GM06990 (cell line): ENCODE measurements around the gene CEP95.
A peak's percentile ranks its signal among the peaks of the same experiment; 100 is the strongest.

Source experiments
- DNase-seq: peaks from one replicate; pipeline ENCODE4 v3.0.0-alpha.2; 2011; ENCODE audit not compliant: insufficient read length; ENCODE audit errors: extremely low read depth
- H3K27me3 ChIP-seq: replicated peaks from 2 replicates; pipeline ENCODE4 v1.6.0; 2011; ENCODE audit warnings: low read length; ENCODE audit not compliant: control insufficient read depth, insufficient read depth
- H3K36me3 ChIP-seq: 2 replicates; pipeline ENCODE4 v1.5.1; 2011; ENCODE audit warnings: low read length; ENCODE audit not compliant: control insufficient read depth, insufficient read depth
- H3K4me3 ChIP-seq: replicated peaks from 2 replicates; pipeline ENCODE4 v1.5.1; 2011; ENCODE audit warnings: low read depth, mild to moderate bottlenecking, control low read depth, low read length
- CTCF ChIP-seq: IDR thresholded peaks from 2 replicates; pipeline ENCODE4 v1.5.1; 2011; ENCODE audit warnings: low read length, control low read depth, mild to moderate bottlenecking, inconsistent platforms; ENCODE audit not compliant: insufficient read depth, poor library complexity, severe bottlenecking

The CEP95 gene

GRCh38 chr17:64531955-64532371 is 25.2 kb downstream of the CEP95 start:
- no peak overlapping the region for H3K4me3 ChIP-seq
- no peaks in the 10 kb centered on the region for H3K27me3 ChIP-seq
- H3K36me3 ChIP-seq: peaks cover 25% of the 10 kb centered on the region
- DNase-seq: no peak
- TF ChIP-seq CTCF: no peak

DNA sequence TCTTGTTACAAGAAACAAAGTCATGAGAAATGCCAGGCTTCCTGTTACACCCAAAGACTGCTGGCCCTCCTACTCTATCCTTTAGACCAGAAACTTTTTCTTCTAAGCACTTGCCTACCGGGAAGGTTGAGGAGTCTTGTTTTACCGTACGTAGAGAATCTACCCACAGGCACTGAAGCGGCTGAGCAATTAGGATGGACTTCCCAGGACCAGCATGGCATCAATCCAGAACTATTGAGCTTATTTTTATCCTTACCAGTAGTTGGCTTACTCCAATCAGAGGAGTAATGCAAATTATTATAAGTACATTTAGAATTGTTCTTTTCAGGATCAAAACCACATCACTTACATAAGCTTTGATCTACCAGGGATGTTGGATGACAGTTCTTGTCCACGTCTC is 25.6 kb downstream of the CEP95 start:
- DNase-seq: no peak
- Histone ChIP-seq H3K36me3 (peaks cover 25% of the 10 kb centered on the region), H3K4me3 (no peak overlapping the region), H3K27me3 (no peaks in the 10 kb centered on the region)
- no peak for TF ChIP-seq CTCF

DNA sequence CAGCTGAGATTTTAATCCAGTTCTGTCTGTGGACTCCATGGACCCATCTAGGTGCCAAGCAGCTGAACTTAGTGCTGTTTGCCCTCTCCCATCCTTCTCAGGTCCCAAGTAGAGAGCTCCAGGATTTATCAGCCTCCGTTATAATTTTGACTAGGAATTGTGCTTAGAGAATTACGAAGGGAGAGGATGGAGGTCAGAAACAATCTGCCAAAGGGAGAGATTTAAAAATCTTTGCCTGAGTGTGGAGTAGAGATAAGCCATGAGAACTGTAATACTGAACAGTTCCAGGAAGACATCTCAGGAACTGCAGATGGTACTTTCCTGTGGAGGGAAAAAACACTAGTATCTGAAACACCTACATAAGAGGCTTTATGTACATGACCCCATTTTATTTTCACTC is 27.0 kb downstream of the CEP95 start:
- Histone ChIP-seq H3K4me3 (no peak overlapping the region), H3K27me3 (no peaks in the 10 kb centered on the region), H3K36me3 (peaks cover 27% of the 10 kb centered on the region)
- DNase-seq: no peak
- no peak for TF ChIP-seq CTCF

GRCh38 chr17:64534187-64534586 is 27.4 kb downstream of the CEP95 start:
- no peak overlapping the region for H3K4me3 ChIP-seq
- H3K36me3 ChIP-seq: peaks cover 25% of the 10 kb centered on the region
- H3K27me3 ChIP-seq: no peaks in the 10 kb centered on the region
- peak; percentile 35 for TF ChIP-seq CTCF
- DNase-seq: no peak

DNA sequence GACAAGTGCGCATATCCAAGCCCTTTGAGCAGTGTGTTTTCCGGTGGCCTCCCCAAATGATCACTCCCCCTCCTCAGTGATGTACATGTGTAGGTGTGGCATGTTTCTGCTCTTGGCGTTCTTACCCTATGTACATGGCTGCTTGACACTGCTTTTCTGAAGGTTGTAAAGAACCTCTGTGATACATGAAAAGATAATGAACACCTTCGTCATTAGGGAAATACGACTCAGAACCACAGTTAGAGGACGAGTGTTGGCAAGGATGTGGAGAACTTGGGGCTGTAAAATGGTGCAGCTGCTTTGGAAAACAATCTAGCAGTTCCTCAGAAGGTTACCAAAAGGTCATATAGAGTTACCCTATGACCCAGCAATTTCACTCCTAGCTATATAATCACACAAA is 28.6 kb downstream of the CEP95 start:
- Histone ChIP-seq H3K27me3 (no peaks in the 10 kb centered on the region), H3K36me3 (peaks cover 23% of the 10 kb centered on the region), H3K4me3 (no peak overlapping the region)
- no peak for DNase-seq
- no peak for TF ChIP-seq CTCF

DNA sequence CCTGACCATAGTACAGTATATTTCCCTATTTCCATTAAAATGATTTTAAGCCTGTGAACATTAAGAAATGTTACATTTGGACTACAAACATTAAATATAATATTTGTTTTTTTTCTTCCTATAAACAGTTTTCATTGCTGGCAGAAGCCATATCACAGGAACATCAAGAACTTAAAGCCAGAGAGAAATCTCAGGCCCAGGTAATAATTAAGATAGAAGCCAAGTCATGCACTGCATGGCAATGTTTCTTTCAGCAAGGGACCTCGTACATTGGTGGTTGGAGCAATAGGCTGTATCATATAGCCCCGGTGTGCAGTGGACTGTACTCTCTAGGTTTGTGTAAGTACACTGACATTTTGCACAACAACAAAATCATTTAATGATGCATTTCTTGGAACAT is 30.1 kb downstream of the CEP95 start:
- DNase-seq: no peak
- TF ChIP-seq CTCF: no peak
- Histone ChIP-seq H3K36me3 (peaks cover 26% of the 10 kb centered on the region), H3K27me3 (no peaks in the 10 kb centered on the region), H3K4me3 (no peak overlapping the region)
